NCI-H1092 treated with DMSO at 0.1 percent for 48 hours (cell line): Measurements from ENCODE around the gene PCCB.
"Not testable (repeated sequence)": the region's sequence is repeated elsewhere in the genome, so short reads cannot be mapped to it uniquely, and the experiment has no call there.

Source experiments
- DNase-seq: peaks from one replicate; lab custom pipeline; 2025; lab: John Stamatoyannopoulos, UW

PCCB gene

GRCh38 chr3:136263251-136263650, 13.1 kb downstream of the PCCB start:
- no peak for DNase-seq

DNA sequence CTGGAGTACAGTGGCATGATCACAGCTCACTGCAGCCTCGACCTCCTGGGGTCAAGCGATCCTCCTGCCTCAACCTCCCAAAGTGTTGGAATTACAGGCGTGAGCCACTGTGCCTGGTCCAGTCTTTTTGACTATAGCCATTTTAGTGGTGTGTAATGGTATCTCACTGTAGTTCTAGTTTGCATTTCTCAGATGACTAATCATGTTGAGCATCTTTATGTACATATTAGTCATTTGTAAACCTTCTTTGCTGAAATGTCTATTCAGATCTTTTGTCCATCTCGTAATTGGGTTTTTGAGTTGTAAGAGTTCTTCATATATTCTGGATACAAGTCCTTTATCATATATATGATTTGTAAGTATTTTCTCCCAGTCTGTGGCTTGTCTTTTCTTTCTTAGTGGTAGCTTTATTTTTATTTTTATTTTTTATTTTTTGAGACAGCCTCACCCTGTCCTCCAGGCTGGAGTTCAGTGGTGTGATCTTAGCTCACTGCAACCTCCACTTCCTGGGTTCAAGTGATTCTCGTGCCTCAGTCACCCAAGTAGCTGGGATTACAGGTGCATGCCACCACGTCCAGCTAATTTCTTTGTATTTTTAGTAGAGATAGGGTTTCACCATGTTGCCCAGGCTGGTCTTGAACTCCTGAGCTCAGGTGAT, 16.5 kb downstream of the PCCB start:
- DNase-seq: not testable (repeated sequence)

DNA sequence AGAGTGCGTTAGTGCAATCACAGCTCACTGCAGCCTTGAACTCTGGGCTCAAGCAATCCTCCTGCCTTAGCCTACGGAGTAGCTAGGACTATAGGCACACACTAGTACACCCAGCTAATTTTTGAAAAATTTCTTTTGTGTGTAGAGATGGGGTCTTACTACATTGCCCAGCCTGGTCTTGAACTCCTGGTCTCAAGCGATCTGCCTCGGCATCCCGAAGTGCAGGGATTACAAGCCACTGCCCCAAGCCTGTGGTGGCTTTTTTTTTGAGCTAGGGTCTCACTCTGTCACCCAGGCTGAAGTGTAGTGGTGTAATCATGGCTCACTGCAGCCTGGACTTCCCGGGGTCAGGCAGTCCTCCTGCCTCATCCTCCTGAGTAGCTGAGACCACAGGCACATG, 17.1 kb downstream of the PCCB start:
- no peak for DNase-seq

- DNase-seq: no peak
Measured at GRCh38 chr3:136270179-136270578, 20.0 kb downstream of the PCCB start.

GRCh38 chr3:136271626-136272025, 21.5 kb downstream of the PCCB start:
- not testable (repeated sequence) for DNase-seq

- no peak for DNase-seq
Measured at GRCh38 chr3:136276049-136276755, 26.1 kb downstream of the PCCB start.

DNA sequence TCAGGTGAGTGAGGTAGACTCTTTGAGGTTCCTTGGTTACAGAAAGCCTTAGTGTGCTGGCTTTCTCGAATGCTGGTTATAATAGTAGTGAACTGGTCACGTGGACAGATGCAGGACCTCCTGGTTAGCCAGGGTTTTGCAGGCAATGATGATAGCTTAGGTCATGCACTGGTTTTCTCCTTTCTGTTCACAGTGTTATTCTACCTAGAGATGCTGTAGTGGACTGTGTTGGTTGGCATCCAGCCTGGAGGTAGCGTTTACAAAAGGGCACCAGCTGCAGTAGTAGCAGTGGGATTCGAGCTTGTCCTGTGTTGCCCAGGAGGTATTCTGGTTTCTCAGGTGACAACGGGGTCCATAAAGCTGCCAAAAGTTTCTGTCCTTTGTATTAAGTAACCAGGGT, 27.0 kb downstream of the PCCB start:
- peak; percentile 36 for DNase-seq

GRCh38 chr3:136277634-136278033, 27.5 kb downstream of the PCCB start:
- DNase-seq: peak; percentile 16

- no peak for DNase-seq
Measured at GRCh38 chr3:136279092-136279491, 29.0 kb downstream of the PCCB start.

GRCh38 chr3:136280961-136281360, 30.8 kb downstream of the PCCB start:
- DNase-seq: no peak

DNA sequence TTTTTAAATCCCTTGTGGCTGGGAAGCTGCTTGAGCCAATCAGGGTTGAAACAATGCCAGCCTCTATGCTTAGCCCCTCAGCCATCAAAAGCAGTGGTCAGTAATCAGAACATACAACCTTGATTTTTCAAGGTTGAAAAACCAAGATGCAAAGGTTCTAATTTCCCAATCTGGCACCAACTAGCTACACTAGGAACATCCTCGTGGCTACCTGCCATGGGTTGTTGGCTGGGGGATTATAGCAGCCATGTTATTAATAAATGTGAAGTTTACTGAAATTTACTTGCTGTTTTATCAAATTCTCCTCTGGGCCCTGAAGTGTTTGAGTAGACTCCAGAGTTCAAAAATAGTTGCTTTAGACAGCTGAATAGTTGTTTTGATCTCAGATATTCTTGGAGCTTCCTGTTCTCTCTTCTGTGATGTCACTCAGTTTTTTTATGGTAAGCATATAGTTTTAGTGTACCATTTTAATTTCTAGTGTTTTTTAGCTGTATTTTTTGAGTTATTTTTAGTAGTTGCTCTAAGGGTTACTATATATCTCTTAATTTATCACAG, 31.9 kb downstream of the PCCB start:
- no peak for DNase-seq

DNA sequence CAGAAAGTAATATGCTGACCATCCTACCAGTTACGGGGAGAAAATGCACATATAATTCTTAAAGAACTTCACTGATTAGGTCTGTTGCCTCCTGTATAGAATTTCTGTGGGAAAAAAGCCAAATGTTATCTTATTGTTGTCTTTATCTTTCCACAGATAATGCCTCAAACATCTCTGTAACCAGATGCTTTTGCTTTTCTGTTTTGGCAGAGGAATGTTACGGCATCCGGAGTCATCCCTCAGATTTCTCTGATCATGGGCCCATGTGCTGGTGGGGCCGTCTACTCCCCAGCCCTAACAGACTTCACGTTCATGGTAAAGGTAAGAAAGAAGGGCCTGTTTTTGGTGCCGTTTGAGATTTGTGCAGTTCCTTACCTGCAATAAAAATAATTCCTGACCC, 33.5 kb downstream of the PCCB start:
- no peak for DNase-seq

DNA sequence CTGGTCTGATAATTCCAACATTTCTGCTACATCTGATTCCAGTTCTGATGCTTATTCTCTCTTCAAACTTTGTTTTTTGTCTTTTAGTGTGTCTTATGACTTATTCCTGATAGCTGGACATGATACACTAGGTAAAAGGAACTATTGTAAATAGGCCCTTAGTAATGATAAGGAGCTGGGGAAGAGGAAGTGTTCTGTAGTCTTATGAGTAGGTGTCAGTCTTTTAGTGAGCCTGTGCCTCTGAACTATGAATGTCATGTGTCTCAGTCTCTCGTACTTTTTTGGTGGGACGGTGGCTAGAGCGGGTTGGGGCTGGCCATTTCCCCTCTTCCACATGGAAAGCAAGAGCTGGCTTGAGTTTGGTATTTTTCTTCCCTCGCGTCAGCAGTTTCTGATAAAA, 41.2 kb downstream of the PCCB start:
- DNase-seq: no peak

GRCh38 chr3:136292500-136292899, 42.4 kb downstream of the PCCB start:
- DNase-seq: no peak

DNA sequence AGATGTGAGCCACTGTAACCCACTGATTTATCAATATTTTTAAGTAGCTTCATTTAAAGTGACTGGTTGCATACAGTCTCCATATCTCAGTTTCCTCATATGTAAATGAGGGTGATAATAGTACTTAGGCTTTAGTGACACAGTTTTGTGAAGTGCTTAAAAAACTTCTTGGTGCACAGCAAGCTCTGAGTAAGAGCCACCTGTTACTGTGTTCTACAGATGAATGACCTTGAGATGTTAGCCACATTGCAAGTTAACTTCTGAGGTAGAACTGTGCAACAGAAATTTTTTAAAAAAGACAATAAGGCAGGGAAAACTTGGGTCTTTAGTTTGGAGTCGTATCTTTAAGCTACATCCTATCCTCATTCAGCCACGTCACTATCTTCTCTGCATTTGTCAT, 43.1 kb downstream of the PCCB start:
- DNase-seq: no peak

DNA sequence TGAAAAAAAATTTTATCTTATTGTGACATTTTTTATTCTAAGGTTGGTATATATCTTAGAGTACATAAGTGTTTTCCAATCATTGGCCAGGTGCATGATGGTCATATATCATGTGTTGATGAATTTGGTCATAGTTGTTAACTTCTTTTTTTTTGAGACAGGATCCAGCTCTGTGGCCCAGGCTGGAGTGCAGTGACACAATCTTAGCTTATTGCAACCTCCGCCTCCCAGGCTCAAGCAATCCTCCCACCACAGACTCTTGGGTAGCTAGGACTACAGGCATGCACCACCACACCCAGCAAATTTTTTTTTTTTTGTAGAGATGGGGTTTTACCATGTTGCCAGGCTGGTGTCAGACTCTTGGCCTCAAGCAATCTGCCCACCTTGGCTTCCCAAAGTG, 44.0 kb downstream of the PCCB start:
- DNase-seq: no peak

DNA sequence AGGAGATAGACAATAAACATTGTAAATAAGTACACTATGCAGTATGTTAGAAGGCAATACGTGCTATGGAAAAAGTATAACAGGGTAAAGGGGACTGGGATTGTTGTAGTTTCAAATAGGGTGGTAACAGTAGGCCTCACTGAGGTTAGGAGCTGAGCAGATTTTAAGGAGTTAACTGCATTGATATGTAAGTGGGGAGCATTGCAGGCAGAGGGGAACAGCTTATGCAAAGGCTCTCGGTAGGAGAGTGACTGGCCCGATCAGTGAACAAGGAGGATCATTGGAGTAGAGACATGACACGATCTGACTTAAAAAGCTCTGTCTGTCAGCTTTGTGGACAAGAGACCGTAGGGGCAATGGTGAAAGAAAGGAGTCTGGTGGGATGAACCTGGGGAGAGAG, 46.8 kb downstream of the PCCB start:
- no peak for DNase-seq

DNA sequence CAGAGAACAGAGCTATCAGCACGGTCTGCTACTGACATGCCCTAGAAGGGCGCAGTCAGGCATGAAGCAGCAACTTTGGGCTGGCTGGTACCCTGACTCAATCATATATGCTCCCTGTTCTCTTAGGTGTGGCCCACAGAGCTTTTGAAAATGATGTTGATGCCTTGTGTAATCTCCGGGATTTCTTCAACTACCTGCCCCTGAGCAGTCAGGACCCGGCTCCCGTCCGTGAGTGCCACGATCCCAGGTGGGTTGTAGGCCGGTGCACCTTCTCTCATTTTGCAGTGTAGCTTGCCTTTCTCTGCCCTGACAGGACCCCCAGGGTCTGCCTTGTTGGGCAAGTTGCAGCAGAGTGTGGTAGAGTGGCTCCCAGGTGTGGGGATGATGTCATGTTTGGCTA, 47.7 kb downstream of the PCCB start:
- DNase-seq: no peak

DNA sequence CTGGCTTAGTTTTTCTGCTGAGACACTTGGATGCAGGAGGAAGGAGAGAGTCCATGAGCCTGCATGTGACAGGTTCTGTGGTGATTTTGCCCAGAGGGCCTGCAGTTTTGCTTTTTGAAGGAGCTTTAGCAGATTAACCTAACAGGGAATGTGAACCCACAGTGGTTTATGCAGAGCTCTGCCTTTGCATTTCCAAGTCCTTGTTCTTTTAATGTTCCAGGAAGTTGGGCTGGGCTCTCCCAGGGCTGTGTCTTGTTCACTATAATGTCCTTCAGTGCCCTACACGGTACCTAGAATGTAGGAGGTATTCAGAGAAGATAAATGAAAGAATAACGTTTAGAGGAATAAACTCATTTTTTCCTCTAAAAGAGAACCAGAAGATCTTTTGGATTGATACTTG, 50.3 kb downstream of the PCCB start:
- no peak for DNase-seq

- peak; percentile 10 for DNase-seq
Measured at GRCh38 chr3:136305879-136306278, 55.7 kb downstream of the PCCB start.

DNA sequence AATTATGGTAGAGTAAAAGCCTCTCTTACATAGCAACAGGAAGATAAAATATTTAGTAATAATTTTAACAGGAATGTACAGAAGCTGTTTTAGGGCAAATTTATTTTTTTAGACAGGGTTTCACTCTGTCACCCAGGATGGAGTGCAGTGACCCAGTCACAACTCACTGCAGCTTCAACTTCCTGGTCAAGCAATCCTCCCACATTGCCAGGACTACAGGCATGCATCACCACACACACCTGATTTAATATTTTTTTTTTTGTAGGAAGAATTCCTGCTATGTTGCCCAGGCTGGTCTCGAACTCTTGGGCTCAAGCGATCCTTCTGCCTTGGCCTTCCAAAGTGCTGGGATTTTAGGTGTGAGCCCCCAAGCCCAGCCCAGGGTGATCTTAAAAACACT, 61.1 kb downstream of the PCCB start:
- no peak for DNase-seq

GRCh38 chr3:136311968-136312367, 61.8 kb downstream of the PCCB start:
- DNase-seq: no peak

DNA sequence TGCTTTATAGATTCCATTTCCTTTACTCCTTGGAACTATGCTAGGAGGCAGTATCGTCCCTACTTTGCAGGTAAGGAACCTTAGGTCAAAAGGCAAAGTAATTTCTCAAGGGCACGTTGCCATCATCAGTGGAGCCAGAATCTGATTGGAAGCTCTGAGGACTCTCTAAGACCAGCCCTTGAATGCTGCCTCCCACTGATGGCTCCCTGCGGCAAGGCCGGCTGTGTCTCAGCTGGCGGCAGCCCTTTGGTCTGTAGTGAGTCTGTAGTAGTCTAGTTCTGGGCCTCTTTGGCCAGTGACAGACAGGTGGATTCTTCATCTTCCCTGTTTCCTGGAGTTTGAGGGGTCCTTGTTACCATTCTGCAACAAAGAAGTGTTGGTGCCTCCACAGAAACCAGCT, 76.2 kb downstream of the PCCB start:
- no peak for DNase-seq

DNA sequence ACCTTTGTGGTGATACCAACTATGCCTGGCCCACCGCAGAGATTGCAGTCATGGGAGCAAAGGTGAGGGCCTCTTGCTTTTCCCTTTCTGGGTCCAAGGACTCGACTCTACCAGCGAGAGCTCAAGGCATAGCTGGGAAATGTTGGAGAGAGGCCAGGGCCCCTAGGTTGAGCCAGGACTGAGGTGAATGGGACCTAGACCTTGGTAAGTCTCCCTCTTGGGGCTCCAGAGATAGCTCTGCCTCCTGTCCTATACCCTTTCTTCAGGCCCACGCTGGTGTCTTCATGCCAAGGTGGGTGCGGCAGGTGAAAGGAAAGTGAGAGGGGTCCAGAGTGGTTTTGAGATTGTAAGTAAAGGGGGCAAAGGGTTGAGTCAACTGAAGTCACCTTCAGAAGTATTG, 77.5 kb downstream of the PCCB start:
- no peak for DNase-seq
